ENCODE measurements around the gene PTPN4.
"Not testable (repeated sequence)": the region's sequence is repeated elsewhere in the genome, so short reads cannot be mapped to it uniquely, and the experiment has no call there.

PTPN4 gene

DNA sequence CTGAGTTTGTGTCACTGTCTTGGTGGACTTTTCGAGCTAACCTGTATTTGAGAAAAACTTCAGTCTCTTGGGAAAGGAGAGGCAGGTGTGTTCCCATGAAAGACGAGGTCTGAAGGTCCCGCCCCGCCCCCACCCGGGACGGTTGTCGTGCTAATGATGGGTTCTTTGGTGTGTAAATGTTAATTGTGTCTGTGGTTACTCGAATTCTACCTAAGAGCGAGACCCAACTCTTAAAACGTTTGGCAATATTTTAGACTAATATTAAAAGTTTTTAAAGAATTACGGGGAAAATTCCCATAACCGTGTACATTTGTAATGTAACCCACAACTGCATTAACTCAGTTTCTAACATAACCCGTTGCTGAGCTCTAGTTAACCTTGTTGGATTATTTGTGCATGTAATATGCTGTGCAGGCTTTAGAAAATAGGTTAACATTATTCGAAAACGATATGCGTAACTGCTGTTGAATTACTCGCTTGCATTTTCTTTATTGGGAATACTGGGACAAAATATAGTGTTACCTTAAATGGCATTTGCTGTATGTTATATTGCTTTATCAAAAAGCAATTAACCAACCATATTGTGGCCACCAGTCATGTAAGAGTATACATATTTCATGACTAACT lies 254.0 kb downstream of the PTPN4 start:
- Mint-ChIP-seq H3K27ac (peak overlapping the region in 1 of 2 donors; percentile 57), H3K4me1 (peaks cover 21% of the 10 kb centered on the region), H3K27me3 (no peaks in the 10 kb centered on the region), H3K9me3 (no peaks in the 10 kb centered on the region), H3K4me3 (peak overlapping the region; percentile 75 to 81)
- DNase-seq (no peak), ATAC-seq (no peak)

DNA sequence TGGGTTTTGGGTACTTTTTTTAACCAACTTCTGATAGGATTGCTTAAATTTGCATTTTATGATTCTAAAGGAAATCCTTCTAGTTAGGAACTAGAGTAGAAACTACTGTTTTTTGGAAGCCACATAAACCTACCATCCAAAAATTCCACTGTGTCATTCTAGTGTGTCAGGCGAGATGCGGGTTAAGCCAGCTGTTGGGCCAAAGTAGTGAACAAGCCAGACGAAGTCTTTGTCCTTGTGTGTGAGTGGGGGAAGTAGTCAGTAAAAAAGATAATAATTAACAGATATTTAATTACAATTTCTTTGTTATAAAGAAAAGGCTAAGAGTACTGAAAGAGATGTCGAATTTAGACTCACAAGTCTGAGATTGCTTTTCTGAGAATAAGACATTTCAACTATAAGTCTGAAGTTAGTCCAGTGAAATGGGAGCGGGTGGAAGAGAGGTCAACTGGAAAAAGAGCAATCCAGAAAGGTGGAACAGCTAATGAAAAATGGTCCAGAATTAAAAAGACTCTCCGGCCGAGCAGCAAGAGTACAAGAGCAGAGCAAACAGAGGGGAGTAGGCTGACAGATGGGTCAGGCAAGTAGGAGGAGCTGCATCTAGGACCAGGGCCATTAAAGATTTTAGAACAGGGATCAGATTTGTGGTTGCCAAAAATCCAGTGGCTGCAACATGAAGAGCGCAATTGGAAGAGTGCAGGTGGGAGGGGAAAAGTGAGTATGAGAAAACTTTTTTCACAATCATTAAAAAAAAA lies 254.7 kb downstream of the PTPN4 start:
- Mint-ChIP-seq H3K9me3 (no peaks in the 10 kb centered on the region), H3K27me3 (no peaks in the 10 kb centered on the region), H3K4me3 (peak overlapping the region in 1 of 2 donors; percentile 31), H3K4me1 (peaks cover 21% of the 10 kb centered on the region), H3K27ac (no peak overlapping the region)
- ATAC-seq (no peak), DNase-seq (no peak)

GRCh38 chr2:120016800-120017199 lies 257.1 kb downstream of the PTPN4 start:
- H3K4me1 Mint-ChIP-seq, result peaks cover 17% of the 10 kb centered on the region
- ATAC-seq (no peak), DNase-seq (no peak)
- H3K9me3 Mint-ChIP-seq, result no peaks in the 10 kb centered on the region
- no peak overlapping the region for H3K27ac Mint-ChIP-seq
- H3K4me3 Mint-ChIP-seq, result no peak overlapping the region
- H3K27me3 Mint-ChIP-seq, result no peaks in the 10 kb centered on the region

- Mint-ChIP-seq H3K4me1 (peaks cover 13% of the 10 kb centered on the region), H3K4me3 (no peak overlapping the region)
Measured at GRCh38 chr2:120017201-120017600, 257.5 kb downstream of the PTPN4 start.

DNA sequence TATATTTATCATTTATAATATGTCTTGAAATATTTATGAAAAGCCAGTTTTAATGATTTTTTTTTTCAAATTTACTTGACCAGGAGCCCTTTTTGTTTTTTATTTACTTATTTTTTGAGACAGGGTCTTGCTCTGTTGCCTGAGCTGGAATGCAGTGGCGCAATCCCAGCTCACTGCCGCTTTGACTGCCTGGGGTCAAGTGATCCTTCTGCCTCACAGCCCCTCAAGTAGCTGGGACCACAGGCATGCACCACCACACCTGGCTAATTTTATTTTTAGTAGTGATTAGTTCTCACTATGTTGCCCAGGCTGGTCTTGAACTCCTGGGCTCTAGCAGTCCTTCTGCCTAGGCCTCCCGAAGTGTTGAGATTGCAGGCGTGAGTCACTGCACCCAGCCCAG lies 258.8 kb downstream of the PTPN4 start:
- Mint-ChIP-seq H3K27ac (no peak overlapping the region), H3K4me1 (peaks cover 6% of the 10 kb centered on the region), H3K4me3 (no peak overlapping the region), H3K9me3 (peaks cover 5 to 8% of the 10 kb centered on the region in 2 donors), H3K27me3 (no peaks in the 10 kb centered on the region)
- ATAC-seq (no peak), DNase-seq (no peak)

More at GRCh38 chr2:120017201-120017600, 257.5 kb downstream of the PTPN4 start:
- ATAC-seq (no peak), DNase-seq (no peak)
- peaks cover 0 to under 1% of the 10 kb centered on the region in 2 donors for H3K9me3 Mint-ChIP-seq
- H3K27me3 Mint-ChIP-seq, result no peaks in the 10 kb centered on the region
- no peak overlapping the region for H3K27ac Mint-ChIP-seq

GRCh38 chr2:120020554-120020953 lies 260.8 kb downstream of the PTPN4 start:
- H3K27me3 Mint-ChIP-seq, result no peaks in the 10 kb centered on the region
- no peak overlapping the region for H3K4me3 Mint-ChIP-seq
- no peak for ATAC-seq
- H3K4me1 Mint-ChIP-seq, result no peaks in the 10 kb centered on the region
- no peak overlapping the region for H3K27ac Mint-ChIP-seq
- H3K9me3 Mint-ChIP-seq, result peaks cover 8 to 12% of the 10 kb centered on the region in 2 donors
- DNase-seq, result no peak

DNA sequence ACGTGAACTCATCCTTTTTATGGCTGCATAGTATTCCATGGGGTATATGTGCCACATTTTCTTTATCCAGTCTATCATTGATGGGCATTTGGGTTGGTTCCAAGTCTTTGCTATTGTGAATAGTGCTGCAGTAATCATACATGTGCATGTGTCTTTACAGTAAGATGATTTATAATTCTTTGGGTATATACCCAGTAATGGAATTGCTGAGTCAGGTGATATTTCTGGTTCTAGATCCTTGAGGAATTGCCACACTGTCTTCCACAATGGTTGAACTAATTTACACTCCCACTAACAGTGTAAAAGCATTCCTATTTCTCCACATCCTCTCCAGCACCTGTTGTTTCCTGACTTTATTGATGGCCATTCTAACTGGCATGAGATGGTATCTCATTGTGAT lies 262.8 kb downstream of the PTPN4 start:
- H3K9me3 Mint-ChIP-seq, result peaks cover 12 to 16% of the 10 kb centered on the region in 2 donors
- H3K4me3 Mint-ChIP-seq, H3K27ac Mint-ChIP-seq, H3K4me1 Mint-ChIP-seq, ATAC-seq, H3K27me3 Mint-ChIP-seq, DNase-seq: not testable (repeated sequence)

- no peak for ATAC-seq
- Mint-ChIP-seq H3K27me3 (no peaks in the 10 kb centered on the region), H3K9me3 (peaks cover 12 to 16% of the 10 kb centered on the region in 2 donors), H3K4me3 (no peak overlapping the region), H3K4me1 (peaks cover 7% of the 10 kb centered on the region), H3K27ac (no peak overlapping the region)
- DNase-seq, result no peak
Measured at GRCh38 chr2:120026890-120027289, 267.2 kb downstream of the PTPN4 start.

- no peak for DNase-seq
- no peak for ATAC-seq
- Mint-ChIP-seq H3K4me3 (no peak overlapping the region), H3K27me3 (no peaks in the 10 kb centered on the region), H3K27ac (no peak overlapping the region), H3K4me1 (peaks cover 7% of the 10 kb centered on the region), H3K9me3 (peaks cover 7 to 8% of the 10 kb centered on the region in 2 donors)
Measured at GRCh38 chr2:120028795-120029194, 269.1 kb downstream of the PTPN4 start.

DNA sequence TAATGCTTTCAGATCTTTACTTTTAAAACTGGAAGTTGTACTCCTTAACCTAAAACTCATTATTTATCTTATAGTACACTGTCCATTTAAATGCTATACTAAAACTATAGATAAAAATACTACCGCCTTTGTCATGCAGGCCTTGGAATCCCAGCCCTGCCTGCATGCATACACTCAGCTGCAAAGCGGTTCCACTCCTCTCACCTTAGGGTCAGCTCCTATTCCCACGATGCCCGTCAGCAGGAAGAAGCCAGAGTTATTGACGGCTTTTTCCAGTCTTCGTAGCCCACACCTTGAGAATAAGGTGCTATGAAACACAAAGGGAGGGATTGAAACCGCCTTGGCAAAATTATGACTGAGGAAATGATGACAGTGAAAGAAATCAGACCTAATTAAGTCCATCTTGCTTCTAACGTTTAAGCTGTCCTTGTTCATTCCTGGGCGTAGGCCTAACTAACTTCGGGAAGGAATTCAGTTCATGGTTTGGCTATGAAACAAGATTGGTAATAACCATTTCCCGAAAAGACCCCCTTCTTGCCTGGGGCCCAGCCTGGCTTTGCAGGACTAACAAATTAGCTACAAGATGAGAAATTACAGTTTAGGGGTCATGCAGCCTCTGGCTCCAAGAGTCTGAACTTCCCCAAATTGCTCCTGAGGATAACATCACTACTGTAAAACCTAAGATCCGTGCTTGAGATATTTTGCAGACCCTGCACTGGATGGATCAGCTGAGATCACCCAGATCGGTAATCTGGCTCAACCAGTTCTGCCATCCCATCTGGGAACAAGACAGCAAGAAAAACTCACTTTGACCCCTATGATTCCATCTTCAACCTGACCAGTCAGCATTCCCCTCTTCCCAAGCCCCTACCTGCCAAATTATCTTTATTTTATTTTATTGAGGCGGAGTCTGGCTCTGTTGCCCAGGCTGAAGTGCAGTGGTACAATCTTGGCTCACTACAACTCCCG lies 270.2 kb downstream of the PTPN4 start:
- Mint-ChIP-seq H3K9me3 (peaks cover 5 to 8% of the 10 kb centered on the region in 2 donors), H3K4me3 (no peak overlapping the region), H3K4me1 (peaks cover 7% of the 10 kb centered on the region), H3K27me3 (no peaks in the 10 kb centered on the region), H3K27ac (no peak overlapping the region)
- ATAC-seq (no peak), DNase-seq (no peak)

DNA sequence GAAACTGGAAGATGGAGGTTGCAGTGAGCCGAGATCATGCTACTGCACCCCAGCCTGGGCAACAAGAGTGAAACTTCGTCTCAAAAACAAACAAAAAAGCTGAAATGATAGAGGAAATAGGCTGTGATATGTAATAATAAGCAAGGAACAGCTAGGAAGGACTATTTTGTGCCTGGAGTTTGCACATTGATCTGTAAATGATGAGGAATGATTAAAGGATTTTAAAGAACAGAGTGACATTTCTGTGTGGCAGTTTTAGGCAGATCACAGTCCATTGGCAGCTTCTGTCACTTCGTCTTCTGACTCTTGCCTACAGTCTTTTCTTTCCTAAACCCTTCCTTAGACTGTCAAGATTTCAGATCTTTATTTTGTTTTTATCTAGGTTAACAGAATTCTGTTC lies 272.6 kb downstream of the PTPN4 start:
- H3K27ac Mint-ChIP-seq, result no peak overlapping the region
- H3K9me3 Mint-ChIP-seq, result peaks cover 0 to 3% of the 10 kb centered on the region in 2 donors
- no peak for DNase-seq
- no peak overlapping the region for H3K4me3 Mint-ChIP-seq
- peaks cover 7% of the 10 kb centered on the region for H3K4me1 Mint-ChIP-seq
- ATAC-seq, result no peak
- no peaks in the 10 kb centered on the region for H3K27me3 Mint-ChIP-seq
